Left cardiac atrium (tissue), 4 donors: ENCODE data around the gene OR6B2. TPM values are rescaled to one million over a fixed set of nuclear protein-coding genes. Genes with fewer than 3 reads are reported as not detected.

ENCODE experiments used
- ATAC-seq, 2 donors: fragments of 200-7000 bp; cut with Tn5 transposase; one replicate each; pipeline ENCODE4 v1.9.1; 2020; ENCODE audit warnings: mild to moderate bottlenecking in 2 of 2, moderate library complexity in 2 of 2
- DNase-seq: peaks from one replicate; pipeline ENCODE4 v3.0.0-alpha.2; 2020
- intact Hi-C, 2 donors: fragments of 100-400 bp; cut with DNase I; formaldehyde crosslinking; loops; one replicate each; pipeline versions ENCODE4 v1.14.1 to v1.15.1; 2022 to 2023
- total RNA-seq, 2 donors: library from RNA; stranded (reverse); fragmentation: NEBNext Ultra II Directional; extraction: Animal tissue kit (Norgen Biotek cat#: 25700); gene quantifications; one replicate each; pipeline ENCODE4 v1.2.1, GENCODE V29; 2021
- donor health status: DM: no; HTN: yes; CAD: no.
- donor health status: DM: no; HTN: yes; CAD: no; lungs with severe emphysema.
- donor health status: DM: yes; HTN: yes; CAD: no.
- donor health status: Dilated cardiomyopathy.

OR6B2 gene
- total RNA-seq, 2 donors from 2014 or later = not detected

- no peak for ATAC-seq
- no peak for DNase-seq
- intact Hi-C loops = no loop called here
These were observed 13.2 kb upstream of the OR6B2 start for GRCh38 chr2:240043279-240043989.

- intact Hi-C loops = no loop called here
- no peak for ATAC-seq
- no peak for DNase-seq
These were observed 12.5 kb upstream of the OR6B2 start for GRCh38 chr2:240042740-240043139.

- DNase-seq (no peak), ATAC-seq (no peak)
- intact Hi-C loops = no loop called here
These were observed 11.1 kb upstream of the OR6B2 start for GRCh38 chr2:240041363-240041762.

- DNase-seq = no peak
- no peak for ATAC-seq
- intact Hi-C loops = no loop called here
These were observed 7.1 kb upstream of the OR6B2 start for GRCh38 chr2:240037358-240037757.

- intact Hi-C loops = no loop called here
- no peak for ATAC-seq
- DNase-seq = no peak
These were observed 3.1 kb upstream of the OR6B2 start for GRCh38 chr2:240033330-240033678.

GRCh38 chr2:240032406-240033329, 2.4 kb upstream of the OR6B2 start:
- ATAC-seq = no peak
- intact Hi-C loops = no loop called here
- DNase-seq = no peak

GRCh38 chr2:240024766-240025165, 5.5 kb downstream of the OR6B2 start:
- peak in 1 of 2 donors; percentile 7 for ATAC-seq
- no peak for DNase-seq
- intact Hi-C loops = no loop called here

GRCh38 chr2:240023792-240024191, 6.4 kb downstream of the OR6B2 start:
- intact Hi-C loops = no loop called here
- DNase-seq (no peak), ATAC-seq (no peak)

GRCh38 chr2:240021488-240022104, 8.6 kb downstream of the OR6B2 start:
- intact Hi-C loops = no loop called here
- ATAC-seq (no peak), DNase-seq (peak; percentile 67)

- no peak for ATAC-seq
- DNase-seq = no peak
- intact Hi-C loops = no loop called here
These were observed 12.0 kb downstream of the OR6B2 start for GRCh38 chr2:240018071-240018750.

- intact Hi-C loops = no loop called here
- ATAC-seq (no peak), DNase-seq (no peak)
These were observed 15.9 kb downstream of the OR6B2 start for GRCh38 chr2:240014327-240014726.

GRCh38 chr2:240013343-240013742, 16.9 kb downstream of the OR6B2 start:
- DNase-seq (no peak), ATAC-seq (no peak)
- intact Hi-C loops = no loop called here

GRCh38 chr2:240002983-240003382, 27.2 kb downstream of the OR6B2 start:
- DNase-seq = no peak
- intact Hi-C loops = no loop called here
- ATAC-seq = no peak

GRCh38 chr2:240000671-240001070, 29.6 kb downstream of the OR6B2 start:
- intact Hi-C loops = no loop called here
- DNase-seq (no peak), ATAC-seq (no peak)

- intact Hi-C loops = no loop called here
- DNase-seq (no peak), ATAC-seq (no peak)
These were observed 32.4 kb downstream of the OR6B2 start for GRCh38 chr2:239997686-239998409.

- DNase-seq (no peak), ATAC-seq (no peak)
- intact Hi-C loops = no loop called here
These were observed 36.1 kb downstream of the OR6B2 start for GRCh38 chr2:239994086-239994485.

GRCh38 chr2:239993291-239993690, 36.9 kb downstream of the OR6B2 start:
- DNase-seq = no peak
- intact Hi-C loops = no loop called here
- ATAC-seq = no peak

GRCh38 chr2:239991689-239992314, 38.4 kb downstream of the OR6B2 start:
- ATAC-seq (peak; percentile 63 to 70), DNase-seq (no peak)
- intact Hi-C loops = no loop called here

GRCh38 chr2:239990966-239991365, 39.3 kb downstream of the OR6B2 start:
- DNase-seq (no peak), ATAC-seq (no peak)
- intact Hi-C loops = no loop called here
